T follicular helper cell (primary cell): ENCODE measurements around the gene DLG4.
"Not testable (repeated sequence)": the region's sequence is repeated elsewhere in the genome, so short reads cannot be mapped to it uniquely, and the experiment has no call there.

Experiments
- DNase-seq: peaks from one replicate; pipeline ENCODE4 v3.0.0-alpha.2; 2020; ENCODE audit warnings: low read depth

The DLG4 gene

DNA sequence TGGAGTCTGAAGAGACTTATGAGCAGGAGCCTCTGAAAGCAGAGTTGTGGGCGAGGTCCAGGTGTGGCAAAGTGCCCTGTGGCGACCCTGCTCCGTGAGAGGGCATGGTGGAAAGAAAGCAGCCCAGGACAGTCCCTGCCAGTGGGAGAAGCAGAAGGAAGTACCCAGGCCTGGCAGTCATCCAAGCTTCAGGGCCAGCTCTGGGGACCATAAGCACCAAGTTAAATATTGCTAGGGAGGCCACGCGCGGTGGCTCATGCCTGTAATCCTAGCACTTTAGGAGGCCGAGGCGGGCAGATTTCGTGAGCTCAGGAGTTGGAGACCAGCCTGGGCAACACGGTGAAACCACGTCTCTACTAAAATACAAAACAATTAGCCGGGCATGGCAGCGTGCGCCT, 35.5 kb downstream of the DLG4 start:
- no peak for DNase-seq

DNA sequence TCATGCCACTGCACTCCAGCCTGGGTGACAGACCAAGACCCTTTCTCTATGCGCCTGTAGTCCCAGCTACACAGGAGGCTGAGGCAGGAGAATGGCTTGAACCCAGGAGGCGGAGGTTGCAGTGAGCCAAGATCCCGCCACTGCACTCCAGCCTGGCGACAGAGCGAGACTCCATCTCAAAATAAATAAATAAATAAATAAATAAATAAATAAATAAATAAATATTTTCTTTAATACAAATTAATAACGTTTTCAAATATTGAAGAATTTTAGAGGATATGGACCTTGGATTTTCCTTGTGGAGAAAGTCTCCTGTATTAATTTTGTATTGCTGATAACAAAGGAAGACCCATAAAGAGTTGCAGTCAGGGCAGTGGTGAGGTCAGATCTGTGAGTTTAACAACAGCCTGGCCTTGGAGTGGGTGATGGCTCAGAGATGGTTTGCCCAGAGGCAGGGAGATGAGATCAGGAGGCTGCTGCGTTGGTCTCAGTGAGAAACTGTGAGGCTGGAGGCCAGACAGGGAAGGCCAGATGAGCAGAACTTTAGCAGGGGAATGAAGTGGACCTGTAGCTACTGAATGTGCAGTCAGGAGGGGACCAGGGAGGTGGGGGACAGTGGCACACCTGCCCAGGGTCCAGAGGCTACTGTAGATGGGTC, 36.1 kb downstream of the DLG4 start:
- DNase-seq: no peak

DNA sequence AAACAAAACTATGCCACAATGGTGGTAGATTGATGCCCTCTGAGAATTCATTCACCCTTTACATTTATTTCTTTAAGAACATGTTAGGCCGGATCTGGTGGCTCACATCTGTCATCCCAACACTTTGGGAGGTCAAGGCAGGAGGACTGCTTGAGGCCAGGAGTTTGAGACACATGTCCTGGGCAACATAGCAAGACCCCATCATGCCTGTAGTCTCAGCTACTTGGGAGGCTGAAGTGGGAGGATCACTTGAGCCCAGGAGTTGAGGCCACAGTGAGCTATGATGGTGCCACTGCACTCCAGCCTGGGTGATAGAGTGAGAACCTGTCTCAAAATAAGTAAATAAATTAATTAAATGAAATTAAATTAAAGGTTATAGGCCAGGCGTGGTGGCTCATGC, 37.5 kb downstream of the DLG4 start:
- DNase-seq: not testable (repeated sequence)

DNA sequence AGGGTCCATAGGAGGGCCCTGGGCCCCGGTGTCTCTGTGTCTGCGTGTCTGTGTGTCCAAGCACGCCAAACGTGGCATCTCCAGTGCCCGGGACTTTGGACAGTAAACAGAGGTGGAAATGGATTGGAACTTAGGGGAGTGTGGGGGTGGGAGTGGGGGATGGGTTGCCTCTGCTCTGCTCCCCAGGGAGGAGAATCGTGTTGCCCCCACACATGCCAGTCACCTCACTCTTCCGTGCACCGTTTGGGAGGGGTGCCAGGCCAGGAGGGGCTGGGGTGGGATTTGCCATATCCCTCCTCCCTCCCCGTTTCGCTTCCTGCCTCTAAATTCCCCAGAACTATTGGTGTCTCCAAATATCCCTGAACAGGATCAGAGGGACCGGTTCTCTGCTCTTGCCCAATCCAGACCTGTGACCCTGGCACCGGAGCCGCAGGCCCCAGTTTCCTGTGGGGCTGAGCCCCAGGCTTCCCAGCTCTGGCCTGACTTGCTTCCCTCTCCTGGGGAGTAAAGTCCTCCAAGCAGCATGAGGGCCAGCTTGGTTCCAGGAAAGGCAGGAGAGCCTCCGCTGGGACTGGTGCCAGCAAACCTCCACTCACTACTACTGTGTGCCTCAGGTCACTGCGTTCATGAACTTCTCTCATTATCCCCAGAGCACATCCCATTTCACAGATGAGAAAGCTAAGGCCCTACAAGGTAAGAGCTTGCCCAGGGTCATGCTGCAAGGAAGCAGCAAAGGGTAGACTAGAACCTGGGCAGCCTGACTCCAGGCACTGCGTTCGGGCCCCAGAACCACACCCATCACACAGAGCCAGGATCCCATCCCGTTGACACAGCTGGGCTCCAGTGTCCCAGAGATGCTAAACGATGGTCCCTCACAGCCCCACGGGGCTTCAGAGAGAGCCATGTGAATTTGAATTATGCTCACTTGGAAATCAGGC, 40.0 kb downstream of the DLG4 start, which contains the start of gene ASGR1:
Gene ASGR1 (minus strand): TSS at position 54 of the 938 bp plus-strand sequence. CDS start 807 bp downstream, outside the sequence.
- no peak for DNase-seq

DNA sequence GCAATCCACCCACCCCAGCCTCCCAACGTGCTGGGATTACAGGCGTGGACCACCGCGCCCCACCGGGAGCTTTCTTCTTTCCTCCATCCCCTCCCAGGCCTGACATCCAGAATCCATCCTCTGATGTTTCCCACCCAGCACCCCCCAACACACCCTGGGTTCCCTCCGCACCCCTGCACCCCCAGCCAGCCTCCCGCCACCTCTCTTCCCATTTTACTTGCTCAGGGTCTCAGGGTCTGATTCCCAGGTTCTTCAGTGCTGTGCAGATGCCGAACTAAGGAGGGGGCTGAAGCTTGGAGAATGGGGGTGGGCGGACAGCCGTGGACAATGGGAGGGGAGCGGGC, 40.7 kb downstream of the DLG4 start:
- DNase-seq: no peak

DNA sequence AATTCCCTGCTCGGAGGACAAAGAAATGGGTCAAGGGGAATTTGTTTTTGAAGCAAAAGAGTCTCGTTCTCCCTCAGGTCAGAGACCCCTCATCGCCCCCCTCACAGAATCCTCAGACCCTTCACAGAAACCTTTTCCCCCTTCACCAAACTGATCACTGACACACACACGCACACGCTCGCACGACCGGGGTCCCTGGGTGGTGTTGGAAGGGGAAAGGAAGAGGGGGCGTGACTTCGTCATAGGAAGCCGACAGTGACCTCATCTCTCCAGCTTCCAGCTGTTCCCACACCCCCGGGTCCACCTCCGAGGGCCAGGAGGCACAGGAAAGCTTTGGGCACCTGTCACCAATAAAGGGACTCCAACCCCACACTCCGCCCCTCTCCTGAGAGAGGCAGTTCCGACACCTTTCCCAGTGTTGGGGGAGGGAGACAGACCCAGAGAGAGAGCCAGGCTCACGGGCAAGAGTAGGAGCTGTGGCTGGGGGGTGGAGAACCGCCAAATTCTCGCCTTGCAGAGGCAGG, 41.6 kb downstream of the DLG4 start:
- DNase-seq: no peak

DNA sequence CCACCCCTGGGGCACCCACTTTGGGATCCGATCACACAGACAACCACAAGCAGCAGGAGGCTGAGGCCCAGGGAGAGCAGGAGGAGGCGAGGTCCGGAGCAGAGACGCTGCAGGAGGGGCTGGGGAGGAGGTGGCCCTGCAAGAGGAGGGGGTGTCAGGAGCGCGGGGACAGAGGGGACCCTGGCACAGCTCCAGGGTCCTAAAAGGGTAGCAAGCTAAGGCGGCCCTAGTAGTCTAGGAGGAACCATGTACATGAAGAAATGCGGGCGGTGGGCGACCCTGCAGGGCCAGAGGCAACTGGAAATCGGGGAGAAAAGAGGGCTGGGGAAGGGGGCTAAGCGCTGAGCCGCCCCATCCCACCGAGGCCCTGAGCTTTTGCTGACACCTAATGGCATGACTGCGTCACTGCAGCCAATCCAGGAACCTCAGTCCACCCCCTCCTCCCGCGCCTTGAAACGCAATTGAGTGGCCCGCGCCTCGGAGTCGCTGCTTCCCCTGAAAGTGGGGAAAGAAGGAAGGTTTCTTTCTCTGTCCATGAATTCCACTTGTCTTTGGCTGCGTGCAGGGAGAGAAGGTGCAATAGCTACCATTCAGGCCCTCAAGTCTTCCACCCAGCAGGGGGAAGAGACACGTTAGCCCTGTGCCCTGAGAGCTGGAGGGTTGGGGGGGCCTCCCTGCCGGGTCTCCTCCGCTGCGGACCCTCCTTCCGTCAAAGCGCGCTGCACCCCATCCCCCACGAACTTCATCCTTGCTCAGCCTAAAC, 42.3 kb downstream of the DLG4 start:
- peak; percentile 55 for DNase-seq

DNA sequence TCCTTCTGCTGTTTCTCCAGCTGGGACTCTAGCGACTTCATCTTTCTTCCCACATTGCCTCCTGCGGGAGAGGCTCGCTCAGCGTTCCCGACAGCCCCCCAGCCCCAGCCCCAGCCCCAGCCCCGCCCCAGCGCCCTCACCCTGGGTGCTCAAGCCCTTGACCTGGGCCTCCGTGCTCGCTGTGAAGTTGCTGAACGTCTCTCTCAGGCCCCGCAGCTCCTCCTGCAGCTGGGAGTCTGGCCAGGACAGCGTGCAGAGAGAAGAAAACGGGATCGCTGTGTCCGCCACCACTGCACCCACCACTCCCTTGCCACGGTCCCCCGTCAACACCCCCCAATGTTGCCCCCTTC, 42.8 kb downstream of the DLG4 start:
- no peak for DNase-seq

DNA sequence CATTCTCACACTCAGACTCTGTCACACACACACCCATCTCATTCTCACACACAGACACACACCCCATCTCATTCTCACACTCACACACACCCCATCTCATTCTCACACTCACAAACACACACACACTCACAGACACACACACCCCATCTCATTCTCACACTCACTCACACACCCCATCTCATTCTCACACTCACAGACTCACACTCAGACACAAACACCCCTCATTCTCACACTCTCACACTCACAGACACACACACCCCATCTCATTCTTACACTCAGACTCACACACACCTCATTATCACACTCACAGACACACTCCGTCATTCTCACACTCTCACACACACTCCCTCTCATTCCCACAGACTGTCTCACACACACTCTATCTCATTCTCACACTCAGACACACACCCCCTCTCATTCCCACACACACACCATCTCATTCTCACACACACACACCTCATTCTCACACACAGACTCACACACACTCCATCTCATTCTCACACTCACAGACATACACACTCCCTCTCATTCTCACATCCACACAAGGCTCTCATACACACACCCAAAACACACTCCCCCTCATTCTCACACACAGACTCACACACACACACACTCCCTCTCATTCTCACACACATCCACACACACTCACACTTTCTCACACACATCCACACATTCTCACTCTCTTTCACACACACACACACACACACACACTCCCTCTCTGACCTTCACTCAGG, 43.4 kb downstream of the DLG4 start:
- DNase-seq: no peak

DNA sequence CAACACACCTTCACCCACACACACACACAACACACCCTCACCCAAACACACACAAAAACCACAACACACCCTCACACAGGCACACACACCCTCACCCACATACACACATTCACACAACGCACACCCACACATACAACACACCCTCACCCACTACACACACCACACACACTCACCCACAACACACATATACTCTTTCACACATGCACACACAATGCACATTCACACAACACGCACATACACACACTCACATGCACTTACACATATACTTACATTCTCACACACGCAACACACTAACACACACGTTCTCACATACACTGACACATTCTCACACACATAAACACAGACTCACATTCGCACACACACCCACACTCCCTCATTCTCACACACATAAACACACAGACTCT, 44.3 kb downstream of the DLG4 start:
- no peak for DNase-seq

DNA sequence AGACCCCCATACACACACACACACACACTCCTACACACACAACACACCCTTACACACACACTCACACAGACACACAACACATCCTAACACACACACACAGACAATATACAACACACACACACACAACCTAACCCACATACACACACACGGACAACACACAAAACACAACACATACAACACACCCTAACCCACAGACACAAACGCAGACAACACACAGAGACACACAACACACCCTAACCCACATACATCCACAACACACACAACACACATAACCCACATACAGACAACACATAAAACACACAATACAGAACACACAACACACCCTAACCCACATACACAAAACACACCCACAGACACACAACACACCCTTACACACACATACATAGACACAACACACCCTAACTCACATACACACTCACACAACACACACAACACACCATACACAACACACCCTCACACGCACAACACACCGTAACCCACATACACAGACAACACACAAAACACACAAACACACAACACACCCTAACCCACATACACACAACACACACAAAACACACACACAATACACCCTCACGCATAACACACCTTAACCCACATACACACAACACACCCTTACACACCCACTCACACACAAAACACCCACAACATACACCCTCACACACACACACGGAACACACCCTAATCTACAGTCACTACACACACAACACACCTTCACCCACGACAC, 44.9 kb downstream of the DLG4 start:
- no peak for DNase-seq

DNA sequence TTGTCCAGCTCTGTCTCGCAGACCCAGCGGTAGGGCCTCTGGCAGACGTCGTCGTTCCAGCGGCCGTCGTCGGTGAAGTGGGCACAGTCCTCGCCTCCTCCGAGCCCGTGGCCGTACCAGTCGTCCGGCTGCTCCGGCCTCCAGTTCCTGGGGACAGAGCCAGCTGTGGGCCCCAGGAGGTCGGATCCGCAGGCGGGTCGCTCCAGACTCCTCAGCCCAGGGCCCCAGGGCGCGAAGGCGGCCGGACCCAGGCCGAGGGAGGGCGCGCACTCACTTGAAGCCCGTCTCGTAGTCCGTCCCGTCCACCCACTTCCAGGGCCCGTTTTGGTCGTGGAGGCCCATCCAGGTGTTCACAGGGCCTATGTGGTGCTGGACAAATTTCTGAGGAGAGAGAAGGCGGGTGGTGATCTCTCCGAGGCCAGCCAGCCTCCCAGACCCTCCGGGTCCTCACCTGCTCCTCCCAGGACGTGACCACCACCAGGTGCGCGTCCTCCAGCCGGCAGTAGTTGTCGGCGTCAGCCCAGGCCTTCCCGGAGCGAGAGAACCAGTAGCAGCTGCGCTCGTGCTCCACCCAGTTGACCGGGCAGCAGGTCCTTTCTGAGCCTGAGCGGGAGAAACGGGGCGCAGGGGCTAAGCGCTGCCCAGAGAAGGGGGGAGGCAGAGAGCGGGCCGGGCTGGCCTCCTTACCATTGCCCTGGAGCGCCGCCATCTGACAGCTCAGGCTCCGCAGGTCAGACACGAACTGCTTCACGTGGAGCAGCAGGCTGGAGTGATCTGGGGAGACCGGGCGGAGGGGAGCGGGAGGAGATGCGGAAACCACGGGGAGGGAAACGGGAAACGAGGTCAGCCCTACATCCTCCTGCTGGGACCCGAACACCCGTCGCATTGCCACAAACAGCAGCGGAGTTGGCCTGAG, 45.7 kb downstream of the DLG4 start:
- DNase-seq: peak; percentile 12

DNA sequence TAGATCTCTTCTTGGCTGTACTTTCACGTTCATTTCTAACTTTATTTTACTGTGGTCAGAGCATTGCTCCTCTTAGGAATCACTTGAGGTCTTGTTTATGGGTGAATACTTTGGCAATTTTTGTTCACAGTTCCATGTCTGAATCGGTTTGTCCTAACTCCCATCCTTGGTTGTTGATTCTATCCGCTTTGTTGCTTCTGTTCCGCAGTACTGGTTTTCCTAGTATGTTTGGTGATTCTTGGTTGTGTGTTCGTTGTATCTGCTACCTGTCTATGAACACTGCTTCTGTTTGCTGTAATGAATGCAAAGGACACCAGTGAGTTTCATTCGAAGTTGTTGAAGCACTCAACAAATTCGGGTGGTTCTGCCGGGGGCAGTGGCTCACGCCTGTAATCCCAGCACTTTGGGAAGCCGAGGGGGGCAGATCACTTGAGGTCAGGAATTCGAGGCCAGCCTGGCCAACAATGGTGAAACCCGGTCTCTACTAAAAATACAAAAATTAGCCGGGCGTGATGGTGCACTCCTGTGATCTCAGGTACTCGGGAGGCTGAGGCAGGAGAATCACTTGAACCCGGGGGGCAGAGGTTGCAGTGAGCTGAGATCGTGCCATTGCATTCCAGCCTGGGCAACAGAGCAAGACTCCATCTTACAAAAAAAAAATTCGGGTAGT, 47.0 kb downstream of the DLG4 start:
- DNase-seq: not testable (repeated sequence)

DNA sequence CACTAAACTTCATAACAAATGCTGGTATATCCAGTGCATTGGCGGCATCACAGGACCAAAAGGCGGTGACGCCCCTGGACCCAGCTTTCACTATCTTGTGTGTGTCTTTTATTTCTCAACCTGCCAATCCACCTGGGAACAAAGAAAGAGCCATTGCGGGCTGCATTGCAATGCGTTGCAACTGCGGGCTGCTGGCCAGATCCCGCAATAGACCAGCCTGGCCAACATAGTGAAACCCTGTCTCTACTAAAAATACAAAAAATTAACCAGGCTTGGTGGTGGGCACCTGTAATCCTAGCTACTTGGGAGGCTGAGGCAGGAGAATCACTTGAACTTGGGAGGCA, 50.1 kb downstream of the DLG4 start:
- not testable (repeated sequence) for DNase-seq

DNA sequence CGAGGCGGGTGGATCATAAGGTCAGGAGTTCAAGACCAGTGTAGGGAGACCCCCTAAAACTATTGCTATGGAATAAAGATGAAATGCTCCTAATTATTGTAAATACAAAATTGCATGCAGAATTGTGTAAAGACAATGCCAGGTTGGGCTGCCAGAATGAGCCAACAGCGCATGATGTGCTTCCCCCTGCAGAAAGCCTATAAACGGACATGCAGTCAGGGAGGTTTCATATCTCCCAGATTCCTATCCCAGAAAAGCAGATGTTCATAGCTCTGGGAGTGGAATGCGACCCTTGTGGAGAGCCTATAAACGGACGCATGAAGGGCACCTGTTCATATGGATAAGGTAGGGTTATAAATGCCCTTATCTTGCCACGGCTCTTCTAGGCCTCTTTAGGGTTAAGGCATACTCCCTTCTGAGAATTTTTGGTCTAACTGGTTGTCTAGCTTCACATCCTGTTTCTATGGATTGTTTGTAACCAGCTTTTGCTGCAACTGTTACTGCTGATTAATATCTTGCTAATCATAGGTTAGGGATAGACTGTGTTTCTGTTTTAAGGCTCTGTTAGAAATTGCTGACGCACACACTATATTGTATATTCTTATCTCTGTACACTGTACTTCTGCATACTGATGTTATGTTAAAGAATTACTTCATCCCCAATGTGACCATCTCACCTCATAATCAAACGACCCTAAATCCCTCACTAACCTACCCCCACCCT, 50.6 kb downstream of the DLG4 start:
- DNase-seq: not testable (repeated sequence)

DNA sequence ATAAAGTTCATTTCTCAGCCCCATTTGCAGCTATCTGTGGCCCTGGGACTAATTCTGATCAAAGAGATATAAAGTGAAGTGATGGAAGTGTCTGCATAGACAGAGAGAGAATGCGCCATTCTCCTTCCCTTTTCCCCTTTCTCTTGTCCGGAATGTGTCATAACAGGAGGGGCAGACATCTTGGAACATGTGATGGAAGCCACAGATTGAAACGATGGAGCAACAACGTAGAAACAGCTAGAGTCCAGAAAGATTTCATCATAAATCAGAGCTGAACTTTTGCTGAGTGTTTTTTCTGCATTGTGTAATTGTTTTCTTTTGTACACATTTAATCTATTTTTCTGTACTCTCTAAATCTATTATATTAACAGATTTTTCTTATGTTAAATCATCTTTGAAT, 51.8 kb downstream of the DLG4 start:
- DNase-seq: no peak

DNA sequence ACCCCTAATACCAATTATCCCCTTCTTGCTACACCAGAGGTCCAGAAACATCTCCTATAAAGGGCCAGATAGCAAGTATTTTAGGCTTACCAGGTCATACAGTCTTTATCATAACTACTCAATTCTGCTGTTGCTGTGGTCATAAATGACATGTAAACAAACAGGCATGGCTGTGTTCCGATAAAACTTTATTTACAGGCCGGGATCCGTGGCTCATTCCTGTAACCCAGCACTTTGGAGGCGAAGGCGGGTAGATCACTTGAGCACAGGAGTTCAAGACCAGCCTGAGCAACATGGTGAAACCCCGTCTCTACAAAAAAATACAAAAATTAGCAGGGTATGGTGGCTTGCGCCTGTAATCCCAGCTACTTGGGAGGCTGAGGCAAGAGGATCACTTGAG, 52.8 kb downstream of the DLG4 start:
- no peak for DNase-seq

DNA sequence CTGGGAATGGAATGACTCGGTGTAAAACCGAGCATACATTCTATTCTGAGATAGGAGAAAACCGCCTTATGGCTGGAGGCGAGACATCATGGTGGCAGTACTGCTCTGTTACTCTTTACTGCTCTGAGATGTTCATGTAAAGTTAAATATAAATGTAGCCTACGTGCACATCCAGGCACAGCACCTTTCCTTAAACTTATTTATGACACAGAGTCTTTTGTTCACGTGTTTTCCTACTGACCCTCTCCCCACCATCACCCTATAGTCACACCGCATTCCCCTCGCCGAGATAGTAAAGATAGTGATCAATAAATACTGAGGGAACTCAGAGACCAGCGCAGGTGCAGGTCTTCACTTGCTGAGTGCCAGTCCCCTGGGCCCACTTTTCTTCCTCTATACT, 60.1 kb downstream of the DLG4 start:
- DNase-seq: not testable (repeated sequence)

DNA sequence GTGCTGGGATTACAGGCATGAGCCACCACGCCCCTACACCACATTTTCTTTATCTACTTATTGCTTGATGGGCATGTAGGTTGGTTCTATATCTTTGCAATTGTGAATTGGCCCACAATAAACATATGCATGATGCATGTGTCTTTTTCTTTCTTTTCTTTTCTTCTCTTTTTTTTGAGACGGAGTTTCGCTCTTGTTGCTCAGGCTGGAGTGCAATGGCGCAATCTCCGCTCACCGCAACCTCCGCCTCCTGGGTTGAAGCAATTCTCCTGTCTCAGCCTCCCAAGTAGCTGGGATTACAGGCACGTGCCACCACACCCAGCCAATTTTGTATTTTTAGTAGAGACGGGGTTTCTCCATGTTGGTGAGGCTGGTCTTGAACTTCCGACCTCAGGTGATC, 61.2 kb downstream of the DLG4 start:
- DNase-seq: not testable (repeated sequence)
